ENCODE data around the gene NPHS2.
"Not testable (repeated sequence)": the region's sequence is repeated elsewhere in the genome, so short reads cannot be mapped to it uniquely, and the experiment has no call there.

Gene NPHS2

DNA sequence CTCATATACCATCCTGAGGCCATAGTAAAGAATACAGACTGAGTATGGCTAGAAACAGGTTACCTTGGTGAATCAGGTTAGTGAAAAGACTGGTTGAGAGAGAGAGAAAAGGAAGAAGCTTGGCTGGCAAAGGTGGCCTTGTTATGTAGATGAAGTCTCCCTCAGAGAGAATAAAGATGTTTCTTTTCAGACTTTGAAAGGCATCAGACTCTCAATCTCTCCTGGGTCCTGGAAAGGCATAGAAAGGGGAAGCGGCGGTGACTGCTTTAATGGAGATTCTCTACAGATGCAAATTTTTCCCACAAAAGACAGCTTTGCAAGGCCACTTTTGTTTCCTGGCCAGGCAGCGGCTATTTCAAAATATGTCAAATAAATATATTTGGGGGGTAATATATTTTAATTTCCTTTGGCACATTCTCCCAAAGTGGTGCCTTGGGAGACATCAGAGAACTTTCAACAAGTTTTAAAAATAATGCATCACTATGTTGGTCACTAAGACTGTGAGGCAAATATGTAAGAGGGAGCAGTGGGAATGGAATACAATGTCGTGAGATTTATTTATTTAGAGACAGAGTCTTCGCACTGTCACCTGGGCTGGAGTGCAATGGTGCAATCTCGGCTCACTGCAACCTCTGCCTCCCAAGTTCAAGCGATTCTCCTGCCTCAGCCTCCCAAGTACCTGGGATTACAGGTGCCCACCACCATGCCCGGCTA, 46.1 kb downstream of the NPHS2 start:
- no peak overlapping the region for H3K9ac ChIP-seq (ENCODE audit: insufficient read length)
- H3K4me3 ChIP-seq, result no peak overlapping the region
- no peaks in the 10 kb centered on the region for H3K36me3 ChIP-seq (ENCODE audit: insufficient read depth, low read length)
- TF ChIP-seq POLR2AphosphoS5 (IDR thresholded peaks at IDR 0.05; ENCODE audit: borderline replicate concordance, low read depth, low read length), result no peak
- TF ChIP-seq EZH2 (IDR thresholded peaks at IDR 0.05), result no peak
- TF ChIP-seq FOXP2 (optimal IDR thresholded peaks at IDR 0.05; ENCODE audit: control extremely low read depth, extremely low read length, insufficient read depth), result no peak
- no peak for DNase-seq (ENCODE audit: low read depth, low spot score)
- H3K9me3 ChIP-seq (ENCODE audit: low read depth, low read length), result no peaks in the 10 kb centered on the region
- no peak overlapping the region for H3K27ac ChIP-seq

DNA sequence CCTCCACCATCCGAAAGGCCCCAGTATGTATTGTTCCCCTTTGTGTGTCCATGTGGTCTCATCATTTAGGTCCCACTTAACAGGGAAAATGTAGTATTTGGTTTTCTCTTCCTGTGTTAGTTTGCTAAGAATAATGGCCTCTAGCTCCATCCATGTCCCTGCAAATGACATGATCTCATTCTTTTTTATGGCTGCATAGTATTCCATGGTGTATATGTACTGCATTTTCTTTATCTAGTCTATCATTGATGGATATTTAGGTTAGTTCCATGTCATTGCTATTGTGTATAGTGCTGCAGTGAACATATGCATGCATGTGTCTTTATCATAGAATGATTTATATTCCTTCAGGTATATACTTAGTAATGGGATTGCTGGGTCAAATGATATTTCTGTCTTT, 57.2 kb downstream of the NPHS2 start:
- H3K27ac ChIP-seq; H3K4me3 ChIP-seq; H3K36me3 ChIP-seq (ENCODE audit: insufficient read depth, low read length); H3K9ac ChIP-seq (ENCODE audit: insufficient read length); DNase-seq (ENCODE audit: low read depth, low spot score); H3K9me3 ChIP-seq (ENCODE audit: low read depth, low read length): not testable (repeated sequence)

GRCh38 chr1:179516976-179517705, 58.6 kb downstream of the NPHS2 start:
- no peak overlapping the region for H3K27ac ChIP-seq
- H3K9ac ChIP-seq (ENCODE audit: insufficient read length), result no peak overlapping the region
- H3K4me3 ChIP-seq, result no peak overlapping the region
- no peak for DNase-seq (ENCODE audit: low read depth, low spot score)
- H3K9me3 ChIP-seq (ENCODE audit: low read depth, low read length), result no peaks in the 10 kb centered on the region
- no peak for TF ChIP-seq EZH2 (IDR thresholded peaks at IDR 0.05)
- no peak for TF ChIP-seq FOXP2 (optimal IDR thresholded peaks at IDR 0.05; ENCODE audit: control extremely low read depth, extremely low read length, insufficient read depth)
- no peak for TF ChIP-seq POLR2AphosphoS5 (IDR thresholded peaks at IDR 0.05; ENCODE audit: borderline replicate concordance, low read depth, low read length)
- no peaks in the 10 kb centered on the region for H3K36me3 ChIP-seq (ENCODE audit: insufficient read depth, low read length)

- H3K9ac ChIP-seq (ENCODE audit: insufficient read length), result no peak overlapping the region
- no peak overlapping the region for H3K27ac ChIP-seq
- no peaks in the 10 kb centered on the region for H3K36me3 ChIP-seq (ENCODE audit: insufficient read depth, low read length)
- no peak for TF ChIP-seq POLR2AphosphoS5 (IDR thresholded peaks at IDR 0.05; ENCODE audit: borderline replicate concordance, low read depth, low read length)
- no peak for TF ChIP-seq FOXP2 (optimal IDR thresholded peaks at IDR 0.05; ENCODE audit: control extremely low read depth, extremely low read length, insufficient read depth)
- no peak for TF ChIP-seq EZH2 (IDR thresholded peaks at IDR 0.05)
- no peak for DNase-seq (ENCODE audit: low read depth, low spot score)
- no peak overlapping the region for H3K4me3 ChIP-seq
- H3K9me3 ChIP-seq (ENCODE audit: low read depth, low read length), result no peaks in the 10 kb centered on the region
Observed at GRCh38 chr1:179510038-179510437, 65.7 kb downstream of the NPHS2 start.

GRCh38 chr1:179509384-179509783, 66.4 kb downstream of the NPHS2 start:
- Histone ChIP-seq H3K27ac (no peak overlapping the region), H3K36me3 (ENCODE audit: insufficient read depth, low read length) (no peaks in the 10 kb centered on the region), H3K9ac (ENCODE audit: insufficient read length) (no peak overlapping the region), H3K9me3 (ENCODE audit: low read depth, low read length) (no peaks in the 10 kb centered on the region), H3K4me3 (no peak overlapping the region)
- TF ChIP-seq POLR2AphosphoS5 (IDR thresholded peaks at IDR 0.05; ENCODE audit: borderline replicate concordance, low read depth, low read length) (no peak), FOXP2 (optimal IDR thresholded peaks at IDR 0.05; ENCODE audit: control extremely low read depth, extremely low read length, insufficient read depth) (no peak), EZH2 (IDR thresholded peaks at IDR 0.05) (no peak)
- no peak for DNase-seq (ENCODE audit: low read depth, low spot score)

GRCh38 chr1:179506199-179506598, 69.5 kb downstream of the NPHS2 start:
- TF ChIP-seq POLR2AphosphoS5 (IDR thresholded peaks at IDR 0.05; ENCODE audit: borderline replicate concordance, low read depth, low read length) (no peak), FOXP2 (optimal IDR thresholded peaks at IDR 0.05; ENCODE audit: control extremely low read depth, extremely low read length, insufficient read depth) (no peak), EZH2 (IDR thresholded peaks at IDR 0.05) (no peak)
- no peaks in the 10 kb centered on the region for H3K36me3 ChIP-seq (ENCODE audit: insufficient read depth, low read length)
- H3K27ac ChIP-seq, result no peak overlapping the region
- H3K4me3 ChIP-seq, result no peak overlapping the region
- H3K9ac ChIP-seq (ENCODE audit: insufficient read length), result no peak overlapping the region
- DNase-seq (ENCODE audit: low read depth, low spot score), result no peak
- H3K9me3 ChIP-seq (ENCODE audit: low read depth, low read length), result no peaks in the 10 kb centered on the region

Data from SK-N-MC (cell line).